ENCODE results near the gene DLG5.
"Not testable (repeated sequence)": the region's sequence is repeated elsewhere in the genome, so short reads cannot be mapped to it uniquely, and the experiment has no call there.

The DLG5 gene

GRCh38 chr10:77792155-77792554 lies 134.4 kb downstream of the DLG5 start:
- no peak for DNase-seq (ENCODE audit: low spot score)

- DNase-seq (ENCODE audit: low spot score), result no peak
Observed at GRCh38 chr10:77791506-77791905, 135.0 kb downstream of the DLG5 start.

- no peak for DNase-seq (ENCODE audit: low spot score)
Observed at GRCh38 chr10:77789861-77790260, 136.7 kb downstream of the DLG5 start.

- DNase-seq (ENCODE audit: low spot score), result no peak
Observed at GRCh38 chr10:77789016-77789415, 137.5 kb downstream of the DLG5 start.

- no peak for DNase-seq (ENCODE audit: low spot score)
Observed at GRCh38 chr10:77788496-77789010, 138.0 kb downstream of the DLG5 start.

GRCh38 chr10:77787440-77787839 lies 139.1 kb downstream of the DLG5 start:
- no peak for DNase-seq (ENCODE audit: low spot score)

GRCh38 chr10:77784856-77785255 lies 141.7 kb downstream of the DLG5 start:
- DNase-seq (ENCODE audit: low spot score), result no peak

GRCh38 chr10:77782328-77783061 lies 144.1 kb downstream of the DLG5 start:
- DNase-seq (ENCODE audit: low spot score), result no peak

- no peak for DNase-seq (ENCODE audit: low spot score)
Observed at GRCh38 chr10:77781451-77782327, 144.9 kb downstream of the DLG5 start.

- DNase-seq (ENCODE audit: low spot score), result no peak
Observed at GRCh38 chr10:77780180-77780579, 146.4 kb downstream of the DLG5 start.

- DNase-seq (ENCODE audit: low spot score), result no peak
Observed at GRCh38 chr10:77776487-77776886, 150.1 kb downstream of the DLG5 start.

- DNase-seq (ENCODE audit: low spot score), result no peak
Observed at GRCh38 chr10:77774940-77775391, 151.6 kb downstream of the DLG5 start.

- no peak for DNase-seq (ENCODE audit: low spot score)
Observed at GRCh38 chr10:77773631-77774426, 152.7 kb downstream of the DLG5 start.

GRCh38 chr10:77772852-77773600 lies 153.5 kb downstream of the DLG5 start:
- DNase-seq (ENCODE audit: low spot score), result not testable (repeated sequence)

- DNase-seq (ENCODE audit: low spot score), result no peak
Observed at GRCh38 chr10:77771851-77772250, 154.7 kb downstream of the DLG5 start.

GRCh38 chr10:77771450-77771849 lies 155.1 kb downstream of the DLG5 start:
- DNase-seq (ENCODE audit: low spot score), result no peak

- no peak for DNase-seq (ENCODE audit: low spot score)
Observed at GRCh38 chr10:77770868-77771175, 155.7 kb downstream of the DLG5 start.

- no peak for DNase-seq (ENCODE audit: low spot score)
Observed at GRCh38 chr10:77770081-77770867, 156.3 kb downstream of the DLG5 start.

GRCh38 chr10:77768039-77768438 lies 158.5 kb downstream of the DLG5 start:
- no peak for DNase-seq (ENCODE audit: low spot score)
